ENCODE measurements around the gene KDM1A.

- no peak for TF ChIP-seq CTCF (tag by site-specific recombination; IDR thresholded peaks at IDR 0.05)
- TF ChIP-seq ZNF138 (tag by site-specific recombination; IDR thresholded peaks at IDR 0.05; ENCODE audit: borderline replicate concordance) = no peak
- TF ChIP-seq PATZ1 (tag by site-specific recombination; IDR thresholded peaks at IDR 0.05) = no peak
- TF ChIP-seq YY1 (tag by site-specific recombination; IDR thresholded peaks at IDR 0.05) = no peak
Measured at GRCh38 chr1:23004112-23004511, 15.2 kb upstream of the KDM1A start.

Measured in HEK293 (cell line).